ENCODE data around the gene ZNF514.
"Not testable (repeated sequence)": the region's sequence is repeated elsewhere in the genome, so short reads cannot be mapped to it uniquely, and the experiment has no call there.

Gene ZNF514

GRCh38 chr2:95121093-95121406, 38.6 kb downstream of the ZNF514 start:
- DNase-seq (ENCODE audit: insufficient read length) (no peak), FAIRE-seq (no peak)
- no peak for TF ChIP-seq POLR2AphosphoS5 (IDR thresholded peaks at IDR 0.05; ENCODE audit: low read depth, low read length)
- no peak for TF ChIP-seq TAF1 (IDR thresholded peaks at IDR 0.05; ENCODE audit: borderline replicate concordance, low read depth, low read length)
- no peak for TF ChIP-seq POLR2A (IDR thresholded peaks at IDR 0.05; ENCODE audit: low read depth, low read length)

DNA sequence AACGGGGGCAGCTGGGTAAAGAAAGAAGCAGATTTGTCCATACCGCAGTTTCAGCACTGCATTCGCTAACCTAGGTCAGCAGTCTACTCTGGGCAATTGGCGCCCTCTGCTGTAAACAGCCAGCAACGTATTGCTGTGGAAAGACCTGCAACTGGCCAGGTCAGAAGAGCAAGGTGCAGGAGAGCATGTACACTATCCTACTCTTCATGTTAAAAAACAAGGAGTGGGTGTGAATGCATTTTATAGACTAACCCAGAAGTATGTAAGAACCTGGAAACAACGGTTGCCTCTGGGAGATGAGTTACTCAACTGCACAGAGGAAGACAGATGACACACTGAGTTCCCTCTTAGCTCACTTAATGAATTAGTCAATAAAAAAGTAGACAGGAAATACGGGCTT, 44.2 kb downstream of the ZNF514 start:
- DNase-seq (ENCODE audit: insufficient read length) (peak; percentile 38), FAIRE-seq (peak; percentile 92)
- no peak for TF ChIP-seq TAF1 (IDR thresholded peaks at IDR 0.05; ENCODE audit: borderline replicate concordance, low read depth, low read length)
- TF ChIP-seq POLR2A (IDR thresholded peaks at IDR 0.05; ENCODE audit: low read depth, low read length), result no peak

GRCh38 chr2:95113464-95113863, 46.2 kb downstream of the ZNF514 start:
- FAIRE-seq (no peak), DNase-seq (ENCODE audit: insufficient read length) (no peak)
- TF ChIP-seq POLR2A (IDR thresholded peaks at IDR 0.05; ENCODE audit: low read depth, low read length) (no peak), POLR2AphosphoS5 (IDR thresholded peaks at IDR 0.05; ENCODE audit: low read depth, low read length) (no peak), TAF1 (IDR thresholded peaks at IDR 0.05; ENCODE audit: borderline replicate concordance, low read depth, low read length) (no peak)

GRCh38 chr2:95110395-95110794, 49.3 kb downstream of the ZNF514 start:
- DNase-seq (ENCODE audit: insufficient read length) (no peak), FAIRE-seq (no peak)
- no peak for TF ChIP-seq TAF1 (IDR thresholded peaks at IDR 0.05; ENCODE audit: borderline replicate concordance, low read depth, low read length)
- TF ChIP-seq POLR2AphosphoS5 (IDR thresholded peaks at IDR 0.05; ENCODE audit: low read depth, low read length), result no peak
- no peak for TF ChIP-seq POLR2A (IDR thresholded peaks at IDR 0.05; ENCODE audit: low read depth, low read length)

GRCh38 chr2:95109260-95109659, 50.4 kb downstream of the ZNF514 start:
- DNase-seq (ENCODE audit: insufficient read length) (no peak), FAIRE-seq (peak; percentile 80)
- TF ChIP-seq POLR2AphosphoS5 (IDR thresholded peaks at IDR 0.05; ENCODE audit: low read depth, low read length) (no peak), POLR2A (IDR thresholded peaks at IDR 0.05; ENCODE audit: low read depth, low read length) (no peak), TAF1 (IDR thresholded peaks at IDR 0.05; ENCODE audit: borderline replicate concordance, low read depth, low read length) (no peak)

DNA sequence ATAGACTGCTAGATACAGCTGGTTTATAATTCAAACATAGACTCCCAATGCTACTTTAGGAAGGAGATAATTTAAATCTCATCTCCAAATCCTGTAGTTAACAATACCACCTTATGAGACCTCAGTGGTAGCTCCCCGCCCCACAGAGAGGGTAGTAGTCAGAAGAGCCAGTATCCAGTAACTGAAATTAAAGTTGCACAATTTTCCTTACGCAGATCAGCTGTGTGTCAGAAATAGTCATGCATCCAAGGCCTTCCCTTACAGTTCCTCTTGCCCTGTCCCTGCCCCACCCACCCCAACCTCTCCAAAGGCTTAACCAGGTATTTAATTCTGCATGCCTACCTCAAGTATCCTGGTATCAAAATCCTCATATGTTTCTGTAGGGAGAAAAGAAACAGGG, 53.6 kb downstream of the ZNF514 start:
- DNase-seq (ENCODE audit: insufficient read length) (no peak), FAIRE-seq (no peak)
- TF ChIP-seq POLR2AphosphoS5 (IDR thresholded peaks at IDR 0.05; ENCODE audit: low read depth, low read length) (no peak), TAF1 (IDR thresholded peaks at IDR 0.05; ENCODE audit: borderline replicate concordance, low read depth, low read length) (no peak), POLR2A (IDR thresholded peaks at IDR 0.05; ENCODE audit: low read depth, low read length) (no peak)

- FAIRE-seq, result no peak
Measured at GRCh38 chr2:95104606-95105005, 55.0 kb downstream of the ZNF514 start.

GRCh38 chr2:95099910-95100309, 59.7 kb downstream of the ZNF514 start:
- FAIRE-seq (no peak), DNase-seq (ENCODE audit: insufficient read length) (no peak)
- no peak for TF ChIP-seq POLR2A (IDR thresholded peaks at IDR 0.05; ENCODE audit: low read depth, low read length)
- no peak for TF ChIP-seq TAF1 (IDR thresholded peaks at IDR 0.05; ENCODE audit: borderline replicate concordance, low read depth, low read length)
- no peak for TF ChIP-seq POLR2AphosphoS5 (IDR thresholded peaks at IDR 0.05; ENCODE audit: low read depth, low read length)

More at GRCh38 chr2:95104606-95105005, 55.0 kb downstream of the ZNF514 start:
- DNase-seq (ENCODE audit: insufficient read length), result no peak
- TF ChIP-seq POLR2A (IDR thresholded peaks at IDR 0.05; ENCODE audit: low read depth, low read length), result no peak
- TF ChIP-seq POLR2AphosphoS5 (IDR thresholded peaks at IDR 0.05; ENCODE audit: low read depth, low read length), result no peak
- TF ChIP-seq TAF1 (IDR thresholded peaks at IDR 0.05; ENCODE audit: borderline replicate concordance, low read depth, low read length), result no peak

- DNase-seq (ENCODE audit: insufficient read length); FAIRE-seq: not testable (repeated sequence)
Measured at GRCh38 chr2:95098273-95098672, 61.4 kb downstream of the ZNF514 start.

Data from GM12892 (cell line).